ENCODE data around the gene PADI3. TPM values are rescaled to one million over a fixed set of nuclear protein-coding genes. Genes with fewer than 3 reads are reported as not detected.

The PADI3 gene
- total and polyA plus RNA-seq, 9 of the 15 experiments (the other 6 are each of a cell fraction or from before 2014, with no cell fraction given), result not detected

- intact Hi-C loops (cut with micrococcal nuclease), result no loop called here
- in situ Hi-C loops (cut with MboI), result no loop called here
- no peak for DNase-seq (ENCODE audit: extremely low read depth in 1 of 4, low spot score in 3 of 4)
- no TSS peak for BruUV-seq (replicated peaks)
- no peak for ATAC-seq
- CTCF ChIA-PET (ENCODE audit: low intra/inter-chr PET ratio), result no interaction called here
- Histone ChIP-seq H3K79me2 (ENCODE audit: control insufficient read depth, insufficient read depth, low read length) (no peaks in the 10 kb centered on the region), H3K9ac (ENCODE audit: insufficient read depth in 1 of 2, low read depth in 2 of 2, low read length in 2 of 2) (no peak overlapping the region), H3K36me3 (ENCODE audit: control insufficient read depth, insufficient read depth, low read length) (no peaks in the 10 kb centered on the region), H3K9me3 (replicated peaks; ENCODE audit: control insufficient read depth, insufficient read depth, low read depth, low read length) (0 out of 2 replicates have a peak, but pooled peaks cover 3% of the 10 kb centered on the region), H2AFZ (ENCODE audit: low read depth, low read length) (no peak overlapping the region), H3K9me1 (ENCODE audit: control insufficient read depth, insufficient read depth, low read length) (peaks cover 4% of the 10 kb centered on the region), H3K27me3 (ENCODE audit: control insufficient read depth in 2 of 2, insufficient read depth in 2 of 2, low read length in 2 of 2) (peaks cover 6 to 29% of the 10 kb centered on the region in 2 experiments; a peak in 4 of 5 replicates), H3K4me1 (replicated peaks in 1 of 2; ENCODE audit: control insufficient read depth in 2 of 2, insufficient read depth in 2 of 2, low read length in 2 of 2) (peaks cover 10 to 13% of the 10 kb centered on the region in 2 experiments), H3K4me3 (no peak overlapping the region), H3K27ac (ENCODE audit: extremely low read depth, low read depth, low read length) (no peak overlapping the region), H4K20me1 (replicated peaks; ENCODE audit: control insufficient read depth, insufficient read depth, low read length) (no peaks in the 10 kb centered on the region; the same call in 1 of the 2 replicates), H3K4me2 (ENCODE audit: insufficient read depth, low read length) (no peak overlapping the region)
- TF ChIP-seq RBFOX2 (IDR thresholded peaks at IDR 0.05; ENCODE audit: low read depth, low read length) (no peak), ZNF253 (CRISPR knock-in tag; conservative IDR thresholded peaks at IDR 0.05) (no peak), RBM14 (IDR thresholded peaks at IDR 0.05; ENCODE audit: borderline replicate concordance, insufficient read depth, low read depth, low read length) (no peak), ARID1B (IDR thresholded peaks at IDR 0.05) (no peak), CAMTA2 (CRISPR knock-in tag; conservative IDR thresholded peaks at IDR 0.05) (no peak), TFE3 (CRISPR knock-in tag; IDR thresholded peaks at IDR 0.05) (no peak), RCOR1 (IDR thresholded peaks at IDR 0.05; ENCODE audit: borderline replicate concordance in 1 of 2, low read depth in 2 of 2, low read length in 2 of 2) (no peak), MBD1 (CRISPR knock-in tag; IDR thresholded peaks at IDR 0.05) (no peak), LARP7 (IDR thresholded peaks at IDR 0.05) (no peak), EWSR1 (IDR thresholded peaks at IDR 0.05; ENCODE audit: borderline replicate concordance, low read depth, partially characterized antibody) (no peak), SIX5 (IDR thresholded peaks at IDR 0.05; ENCODE audit: borderline replicate concordance in 1 of 2, insufficient read depth in 1 of 2, low read depth in 1 of 2, low read length in 2 of 2) (no peak), SAP30 (IDR thresholded peaks at IDR 0.05; ENCODE audit: borderline replicate concordance, insufficient read depth, low read depth, low read length, poor library complexity, severe bottlenecking) (no peak), ZNF277 (CRISPR knock-in tag; IDR thresholded peaks at IDR 0.05; ENCODE audit: borderline replicate concordance) (no peak), CREM (IDR thresholded peaks at IDR 0.05; ENCODE audit: low read depth) (no peak), TRIM24 (IDR thresholded peaks at IDR 0.05) (no peak), ZFP36 (IDR thresholded peaks at IDR 0.05; ENCODE audit: low read depth, low read length, partially characterized antibody) (no peak)
- 4% methylated on average over 6 of the region's 6 CpGs for WGBS (ENCODE audit: insufficient coverage, low coverage, missing lambda C conversion rate)
- FAIRE-seq, result no peak
- POLR2A ChIA-PET, result interaction anchor here (0.6 to 1.1 kb wide), 2 partner anchors 15 to 93 kb away, joined by 3 read pairs; no protein-coding TSS in a partner anchor
Measured at GRCh38 chr1:17304826-17305175, 55.9 kb downstream of the PADI3 start.
